ENCODE measurements around the gene MAPK7.

MAPK7 gene

DNA sequence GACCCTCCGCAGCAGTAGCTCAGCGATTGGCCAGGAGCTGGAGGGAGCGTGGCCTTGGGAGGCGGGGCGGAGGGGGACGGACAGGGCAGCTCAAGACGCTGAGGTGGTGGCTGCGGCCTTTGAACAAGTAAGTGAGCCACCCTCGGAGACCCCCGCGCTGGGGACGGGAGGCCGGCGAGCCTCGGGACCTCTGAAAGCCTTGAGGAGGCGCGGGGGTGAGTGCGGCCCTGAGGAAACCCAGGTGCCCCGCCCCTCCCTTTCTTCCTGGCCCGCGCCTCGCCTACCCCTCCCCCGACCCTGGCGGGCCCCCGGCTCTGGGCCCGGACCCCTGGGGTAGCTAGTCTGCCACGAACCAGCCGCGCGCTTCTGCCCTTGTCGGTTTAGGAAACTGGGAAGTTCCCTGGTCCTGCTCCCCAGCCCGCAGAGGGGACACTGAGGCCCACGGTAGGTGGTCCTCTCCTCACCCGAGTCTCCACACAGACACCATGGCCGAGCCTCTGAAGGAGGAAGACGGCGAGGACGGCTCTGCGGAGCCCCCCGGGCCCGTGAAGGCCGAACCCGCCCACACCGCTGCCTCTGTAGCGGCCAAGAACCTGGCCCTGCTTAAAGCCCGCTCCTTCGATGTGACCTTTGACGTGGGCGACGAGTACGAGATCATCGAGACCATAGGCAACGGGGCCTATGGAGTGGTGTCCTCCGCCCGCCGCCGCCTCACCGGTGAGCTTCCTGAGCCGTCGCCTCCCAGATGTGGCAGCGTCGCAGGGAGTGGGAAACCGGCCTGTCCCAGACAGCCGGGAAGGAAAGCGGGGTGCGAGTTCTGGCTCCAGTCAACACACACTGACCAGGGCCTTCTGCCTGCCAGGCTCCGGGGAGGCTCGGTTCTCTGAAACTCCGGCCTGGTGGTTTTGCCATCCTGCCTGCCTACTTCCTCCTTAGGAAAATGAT is at the start of gene MAPK7:
TSS of gene MAPK7 (plus strand) at position 83 of the 945 bp plus-strand sequence. CDS start at position 486, 403 bp downstream.
- DNase-seq: no peak

DNA sequence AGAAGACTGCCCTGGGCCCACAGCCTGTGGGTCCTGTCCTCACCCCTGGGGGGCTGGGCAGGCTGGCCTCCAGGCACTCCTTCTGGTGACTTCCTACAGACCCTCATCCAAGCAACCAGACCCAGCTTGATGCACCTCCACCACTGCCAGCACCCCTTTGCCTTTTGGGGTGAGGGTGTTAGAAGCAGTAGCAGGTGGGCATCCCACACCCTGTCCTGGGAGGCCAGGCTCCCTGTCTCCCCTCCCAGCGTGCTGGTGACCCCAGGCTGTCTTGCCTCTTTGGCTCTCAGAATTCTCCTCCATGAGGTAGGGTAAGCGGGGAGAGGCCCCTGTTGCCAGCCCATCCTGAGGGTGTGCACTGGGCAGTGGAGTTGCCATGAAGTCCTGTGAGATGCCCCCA is 49.2 kb upstream of the MAPK7 start:
- DNase-seq: no peak

DNA sequence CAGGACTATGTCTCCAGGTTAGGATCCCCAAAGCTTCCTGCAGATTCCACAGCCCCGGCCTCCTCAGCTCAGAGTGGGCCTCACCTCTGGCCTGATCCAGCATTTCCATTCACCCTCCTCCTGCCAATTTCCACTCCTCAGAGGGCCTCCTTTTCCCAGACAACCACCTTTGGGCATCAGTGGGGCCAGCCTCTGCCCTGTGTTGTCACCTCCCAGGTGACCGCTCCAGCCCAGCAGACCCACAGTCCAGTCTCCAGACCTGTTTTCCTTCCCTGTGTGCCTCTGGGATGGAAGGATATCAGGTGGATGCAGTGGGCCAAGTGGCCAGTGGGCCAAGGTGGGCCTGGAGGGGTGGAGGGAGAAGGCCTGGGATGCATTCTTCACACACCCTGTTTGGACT is 48.5 kb upstream of the MAPK7 start:
- no peak for DNase-seq

DNA sequence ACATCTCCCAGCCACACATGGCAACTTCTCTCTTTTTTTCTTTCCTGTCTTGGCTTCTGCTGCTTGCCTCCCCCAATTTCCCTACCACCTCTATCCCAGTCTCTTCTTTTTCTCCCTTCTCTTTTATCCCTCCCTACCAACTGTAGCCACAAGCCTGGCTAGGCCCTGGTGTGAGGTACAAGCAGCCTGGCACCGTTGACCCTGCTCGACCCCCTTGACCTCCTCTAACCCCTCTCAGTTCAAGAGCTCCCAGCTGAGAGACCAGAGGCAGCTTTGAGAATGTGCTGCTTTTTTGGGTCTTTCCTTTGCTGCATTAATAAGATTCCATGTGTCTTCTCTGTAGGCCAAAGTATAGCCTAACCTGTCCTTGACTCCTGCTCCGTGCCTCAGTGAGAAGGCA is 48.0 kb upstream of the MAPK7 start:
- DNase-seq: no peak

DNA sequence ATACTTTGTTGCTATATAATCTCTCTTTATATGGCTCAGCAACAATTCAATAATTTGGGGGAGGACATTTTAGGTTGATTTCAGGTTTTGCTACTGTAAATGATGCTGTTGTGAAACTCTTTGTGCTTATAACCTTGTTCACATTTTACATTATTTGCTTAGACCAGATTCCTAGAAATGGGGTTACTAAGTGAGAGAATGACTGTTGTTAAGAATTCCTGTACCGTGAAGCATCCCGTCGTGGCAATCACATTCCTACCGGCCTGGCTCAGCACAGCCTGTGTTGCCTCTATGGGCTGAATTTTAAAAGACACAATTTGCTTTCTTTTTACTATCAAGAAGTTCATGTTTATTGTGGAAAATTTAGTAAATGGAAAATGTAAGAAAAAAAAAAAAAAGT is 47.2 kb upstream of the MAPK7 start:
- DNase-seq: no peak

DNA sequence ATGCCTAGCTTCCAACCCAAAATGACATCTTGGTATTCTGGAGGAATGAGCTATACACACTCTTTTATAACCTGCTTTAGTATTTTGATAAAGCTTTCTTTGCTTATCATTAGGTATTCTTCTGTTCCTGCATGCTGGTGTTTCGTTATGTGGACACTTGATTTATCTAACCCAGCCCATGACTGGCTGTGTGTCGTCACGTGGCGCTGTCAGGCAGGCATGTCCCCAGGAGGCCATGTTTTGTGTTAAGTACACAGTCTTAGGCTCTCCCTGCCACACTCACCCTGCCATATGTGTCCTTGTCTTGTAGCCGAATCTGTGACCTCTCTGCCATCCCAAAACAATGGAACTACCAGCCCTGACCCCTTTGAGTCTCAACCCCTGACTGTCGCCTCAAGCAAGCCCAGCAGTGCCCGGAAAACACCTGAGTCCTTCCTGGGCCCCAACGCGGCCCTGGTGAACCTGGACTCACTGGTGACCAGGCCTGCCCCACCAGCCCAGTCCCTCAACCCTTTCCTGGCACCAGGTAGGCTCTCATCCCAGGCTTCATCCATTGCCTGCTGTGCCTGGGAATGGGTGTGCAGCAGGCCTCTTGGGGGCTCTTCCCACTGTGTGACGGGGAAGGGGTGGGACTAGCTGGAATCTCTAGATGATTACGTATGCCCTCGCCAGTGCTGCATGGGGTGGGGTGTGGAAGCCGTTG is 46.6 kb upstream of the MAPK7 start:
- DNase-seq: no peak

DNA sequence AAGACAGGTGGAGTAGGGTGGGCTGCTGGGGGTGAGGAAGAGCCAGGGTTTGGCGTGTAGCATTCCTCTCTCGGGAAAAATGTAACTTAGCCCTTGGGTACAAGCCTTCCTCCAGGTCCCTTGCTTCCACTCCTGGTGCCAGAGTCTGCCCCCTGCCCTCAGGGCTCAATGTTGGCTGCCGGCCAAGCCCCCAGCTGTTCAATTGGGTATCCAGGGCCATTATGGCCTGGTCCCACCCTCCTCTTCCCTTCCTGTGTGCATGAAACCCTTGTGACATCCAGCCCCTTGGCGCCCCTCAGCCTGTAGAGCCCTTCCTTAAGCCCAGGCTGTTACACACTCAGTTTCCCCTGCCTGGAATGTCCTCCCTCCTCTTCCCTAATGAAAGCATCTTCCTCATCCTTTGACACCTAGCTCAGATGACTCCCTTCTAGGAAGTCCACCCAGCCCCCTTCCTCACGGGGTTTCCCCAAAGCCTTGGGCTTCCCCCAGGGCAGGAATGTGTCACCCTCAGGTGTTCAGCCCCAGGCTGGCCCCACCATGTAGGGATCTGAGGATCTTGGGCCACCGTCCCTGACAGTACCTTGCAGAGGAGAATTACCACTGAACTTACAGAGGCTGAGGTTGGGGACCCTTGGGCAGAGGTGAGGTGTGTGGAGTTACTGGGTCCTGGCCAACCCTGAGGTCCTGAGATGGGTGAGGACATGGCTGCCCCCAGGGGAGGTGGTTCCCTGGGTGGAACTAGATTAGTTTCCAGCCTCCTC is 45.7 kb upstream of the MAPK7 start:
- DNase-seq: no peak

DNA sequence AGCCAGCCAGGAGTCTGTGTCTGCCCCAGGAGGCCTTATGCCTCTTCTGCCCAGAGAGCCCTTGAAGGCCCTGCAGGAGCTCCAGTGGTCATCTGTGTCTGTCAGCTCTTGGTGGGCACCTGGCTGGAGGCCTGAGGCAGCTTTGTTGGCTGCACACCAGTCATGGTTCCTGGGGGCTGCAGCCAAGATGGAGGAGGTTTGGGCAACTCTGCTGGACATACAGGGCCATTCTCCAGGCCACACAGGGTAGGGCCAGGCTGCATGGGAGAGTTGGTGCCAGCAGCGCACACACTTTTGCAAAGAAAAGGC is 45.2 kb upstream of the MAPK7 start:
- DNase-seq: no peak

DNA sequence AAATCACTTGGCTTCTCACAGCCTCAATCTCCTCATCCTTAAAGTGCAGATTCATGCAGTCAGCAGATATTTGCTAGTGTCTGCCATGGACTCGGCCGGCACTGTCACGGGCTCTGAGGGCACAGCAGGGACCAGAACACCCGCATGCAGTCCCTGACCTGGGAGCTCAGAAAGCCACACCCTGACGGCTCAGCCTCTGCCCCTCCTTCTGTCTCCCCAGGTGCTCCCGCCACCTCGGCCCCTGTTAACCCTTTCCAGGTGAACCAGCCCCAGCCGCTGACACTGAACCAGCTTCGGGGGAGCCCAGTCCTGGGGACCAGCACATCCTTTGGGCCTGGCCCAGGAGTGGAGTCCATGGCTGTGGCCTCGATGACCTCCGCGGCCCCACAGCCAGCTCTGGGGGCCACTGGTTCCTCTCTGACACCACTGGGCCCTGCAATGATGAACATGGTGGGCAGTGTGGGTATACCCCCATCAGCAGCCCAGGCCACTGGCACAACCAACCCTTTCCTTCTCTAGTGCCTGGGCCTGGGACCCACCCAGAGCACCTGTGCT is 44.5 kb upstream of the MAPK7 start:
- no peak for DNase-seq

DNA sequence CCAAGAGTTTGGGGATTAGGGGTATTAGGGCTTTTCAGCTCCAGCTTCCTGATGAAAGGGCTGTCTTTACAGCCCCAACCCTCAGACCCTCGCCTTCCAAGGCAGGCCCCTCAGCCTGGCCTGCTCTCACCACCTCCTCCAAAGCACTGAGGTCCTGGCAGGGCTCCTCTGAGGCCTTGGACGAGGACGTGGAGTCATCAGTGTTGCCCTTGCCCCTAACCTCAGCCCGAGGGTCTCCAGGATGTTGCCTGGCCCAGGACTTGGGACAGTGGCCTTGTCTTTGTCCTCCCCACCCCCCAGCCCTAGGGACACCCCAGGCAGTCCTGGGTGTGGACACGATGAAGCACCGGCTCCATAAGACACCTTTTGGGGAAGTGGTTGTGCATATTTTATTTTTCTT is 44.0 kb upstream of the MAPK7 start:
- DNase-seq: no peak

DNA sequence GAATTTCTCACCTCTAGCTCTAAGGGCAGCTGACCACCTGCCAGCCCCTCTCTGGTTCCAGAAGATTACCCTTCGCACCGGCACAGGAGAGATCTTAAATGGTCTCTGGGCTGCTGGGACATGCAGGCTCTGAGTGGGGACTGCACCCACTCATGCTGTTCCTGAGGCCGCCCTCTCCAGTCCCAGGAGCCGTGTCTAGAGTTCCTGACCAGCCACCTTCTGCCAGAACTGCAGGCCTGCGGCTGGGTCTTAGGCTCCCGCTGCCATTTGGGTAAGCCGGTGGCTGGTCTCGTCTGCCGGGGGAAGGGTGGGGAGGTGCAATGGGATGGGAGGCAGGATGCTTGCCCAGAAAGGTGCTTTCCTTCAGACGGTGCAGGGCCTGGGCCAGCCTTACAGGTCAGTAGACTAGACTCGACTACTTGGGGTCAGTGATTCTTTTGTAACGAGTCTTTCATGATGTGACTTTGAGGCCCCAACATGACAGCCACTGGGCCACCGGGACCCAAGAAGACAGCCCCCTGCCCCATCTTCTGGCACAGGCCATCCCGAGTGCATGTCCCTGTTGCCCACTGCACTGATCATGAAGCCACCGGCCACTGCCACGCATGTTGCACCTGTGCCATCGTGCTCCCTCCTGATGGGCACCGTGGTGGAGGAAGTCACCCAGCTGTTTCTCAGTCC is 42.2 kb upstream of the MAPK7 start:
- no peak for DNase-seq

DNA sequence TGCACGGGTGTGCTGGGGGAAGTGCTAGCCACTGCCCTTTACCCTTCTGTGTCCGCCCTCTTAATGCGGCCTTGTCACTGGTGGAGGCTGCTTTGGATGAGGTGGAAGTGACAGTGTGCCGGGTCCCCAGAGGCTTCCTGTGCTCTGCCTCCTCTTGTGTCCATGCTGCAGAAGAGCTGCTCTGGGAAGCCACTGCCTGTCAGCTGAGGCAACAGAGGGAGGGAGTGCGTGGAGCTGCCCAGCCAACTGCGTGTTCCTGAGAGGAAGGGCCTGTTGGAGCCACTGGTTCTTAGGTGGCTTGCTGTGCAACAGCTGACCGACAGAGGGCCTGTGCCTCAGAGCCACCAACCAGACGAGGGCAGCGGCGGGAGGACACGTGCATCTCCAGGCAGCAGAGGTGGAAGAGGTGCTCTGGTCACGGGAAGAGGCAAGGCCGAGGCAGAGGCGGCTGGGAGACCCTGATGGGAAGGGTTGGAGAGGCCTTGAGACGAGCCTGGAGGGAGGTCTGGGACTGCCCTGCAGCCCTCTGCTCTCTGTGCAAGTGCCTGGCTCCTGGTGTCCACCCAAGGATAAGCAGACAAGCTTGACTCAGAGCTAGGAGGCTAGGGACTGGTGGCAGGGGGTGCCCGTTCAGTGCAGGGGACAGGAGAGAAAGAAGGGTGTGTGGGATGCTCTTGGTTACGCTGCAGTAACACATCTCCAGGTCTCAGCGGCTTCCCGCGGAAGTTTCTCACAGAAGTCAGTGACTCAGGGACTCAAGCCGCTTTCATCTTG is 41.2 kb upstream of the MAPK7 start:
- DNase-seq: no peak

DNA sequence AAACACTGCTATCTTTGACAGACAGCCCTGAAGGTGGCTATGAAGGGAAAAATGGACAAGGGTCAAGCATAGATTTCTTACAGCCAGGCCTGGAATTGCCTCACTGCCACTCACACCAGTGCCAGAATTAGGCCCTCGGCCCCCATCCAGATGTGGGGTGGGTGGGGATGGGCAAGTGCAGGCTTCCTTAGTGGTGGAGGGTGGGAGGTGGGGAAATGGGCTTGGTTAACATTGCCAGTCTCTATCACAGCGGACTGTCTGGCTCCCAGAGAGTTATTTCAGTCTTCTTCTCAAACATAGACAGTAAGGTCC is 40.6 kb upstream of the MAPK7 start:
- no peak for DNase-seq

DNA sequence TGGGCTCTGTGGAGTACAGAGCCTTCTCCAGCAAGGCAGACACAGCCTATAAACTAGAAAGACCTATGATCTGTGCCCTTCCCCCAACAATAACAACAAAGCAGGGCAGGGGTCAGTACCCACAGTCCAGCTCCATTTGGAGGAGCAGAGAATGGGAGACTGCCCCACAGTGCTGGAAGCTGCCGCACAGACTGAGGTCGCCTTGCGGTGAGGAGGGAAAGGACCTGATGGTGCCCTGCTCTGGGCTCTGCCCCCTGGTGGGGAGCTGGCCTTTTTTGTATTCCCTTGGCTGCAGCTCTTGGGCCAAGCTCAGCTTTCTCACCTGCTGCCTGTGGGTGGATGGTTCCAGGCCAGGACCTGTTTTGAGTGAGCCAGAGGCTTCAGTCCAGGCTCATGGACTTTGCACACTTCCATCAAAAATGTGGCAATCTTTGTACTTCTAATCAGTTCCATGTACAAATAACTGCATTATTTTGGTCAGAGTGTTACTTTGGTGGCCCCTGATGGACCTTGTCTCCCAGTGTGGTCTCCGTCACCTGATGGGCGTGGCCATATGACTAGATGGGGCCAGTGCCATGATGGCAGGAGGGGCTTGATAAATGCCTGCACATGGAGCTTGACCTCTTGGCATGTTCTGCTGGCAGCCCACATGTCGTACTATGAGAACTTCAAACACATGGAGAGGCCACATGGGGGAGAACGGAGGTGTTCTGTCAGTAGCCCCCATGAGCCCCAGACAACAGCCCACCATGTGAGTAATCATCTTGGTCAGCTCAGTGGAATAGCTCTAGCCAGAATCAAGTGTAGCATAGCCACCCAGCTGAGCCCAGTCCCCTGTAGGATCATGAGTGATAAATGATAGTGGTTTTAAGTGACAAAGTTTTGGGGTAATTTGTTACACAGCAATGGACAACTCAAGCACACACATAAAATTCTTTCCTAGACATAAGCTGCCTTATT is 40.0 kb upstream of the MAPK7 start:
- peak; percentile 66 for DNase-seq

DNA sequence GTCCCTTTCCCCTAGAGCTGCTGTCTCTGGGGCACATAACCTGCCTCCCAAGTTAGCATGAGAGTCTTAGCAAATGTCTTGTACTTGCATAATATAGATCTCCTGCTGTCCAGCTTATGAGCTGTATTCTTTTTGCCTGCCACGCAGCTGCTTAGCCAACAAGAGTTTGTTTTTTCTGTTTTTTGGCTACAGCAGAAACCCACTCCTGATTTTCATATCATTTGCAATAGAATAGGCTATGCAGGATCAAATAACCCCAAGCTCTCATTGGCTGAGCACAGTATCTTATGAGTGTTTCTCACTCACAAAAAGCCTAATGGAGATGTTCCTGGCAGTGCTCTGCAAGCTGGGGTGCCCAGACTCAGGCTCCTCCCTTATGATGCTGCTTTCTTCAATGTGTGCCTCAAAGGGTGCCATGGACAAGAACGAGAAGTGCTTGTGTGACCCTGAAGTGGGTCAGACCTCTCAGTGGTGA is 38.9 kb upstream of the MAPK7 start:
- no peak for DNase-seq

DNA sequence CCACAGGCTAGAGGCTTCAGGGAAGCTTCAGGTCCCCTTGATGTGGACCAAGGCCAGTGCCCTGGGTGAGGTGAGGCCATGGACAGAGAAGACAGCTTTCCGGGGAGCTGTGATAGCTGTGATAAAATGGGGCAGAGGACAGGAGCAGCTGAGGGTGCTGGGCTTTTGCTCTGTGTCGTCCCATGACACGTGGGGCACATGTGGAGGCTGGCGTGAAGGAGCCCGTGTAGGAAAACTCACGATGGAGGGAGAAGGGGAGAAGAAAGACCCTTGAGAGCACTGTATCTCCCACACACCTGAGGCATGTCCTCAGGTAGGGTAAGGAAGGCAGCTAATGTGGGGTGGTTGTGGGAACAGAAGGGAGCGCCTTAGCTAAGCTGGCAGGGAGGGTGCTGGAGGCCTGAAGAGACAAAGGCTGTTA is 37.1 kb upstream of the MAPK7 start:
- DNase-seq: no peak

DNA sequence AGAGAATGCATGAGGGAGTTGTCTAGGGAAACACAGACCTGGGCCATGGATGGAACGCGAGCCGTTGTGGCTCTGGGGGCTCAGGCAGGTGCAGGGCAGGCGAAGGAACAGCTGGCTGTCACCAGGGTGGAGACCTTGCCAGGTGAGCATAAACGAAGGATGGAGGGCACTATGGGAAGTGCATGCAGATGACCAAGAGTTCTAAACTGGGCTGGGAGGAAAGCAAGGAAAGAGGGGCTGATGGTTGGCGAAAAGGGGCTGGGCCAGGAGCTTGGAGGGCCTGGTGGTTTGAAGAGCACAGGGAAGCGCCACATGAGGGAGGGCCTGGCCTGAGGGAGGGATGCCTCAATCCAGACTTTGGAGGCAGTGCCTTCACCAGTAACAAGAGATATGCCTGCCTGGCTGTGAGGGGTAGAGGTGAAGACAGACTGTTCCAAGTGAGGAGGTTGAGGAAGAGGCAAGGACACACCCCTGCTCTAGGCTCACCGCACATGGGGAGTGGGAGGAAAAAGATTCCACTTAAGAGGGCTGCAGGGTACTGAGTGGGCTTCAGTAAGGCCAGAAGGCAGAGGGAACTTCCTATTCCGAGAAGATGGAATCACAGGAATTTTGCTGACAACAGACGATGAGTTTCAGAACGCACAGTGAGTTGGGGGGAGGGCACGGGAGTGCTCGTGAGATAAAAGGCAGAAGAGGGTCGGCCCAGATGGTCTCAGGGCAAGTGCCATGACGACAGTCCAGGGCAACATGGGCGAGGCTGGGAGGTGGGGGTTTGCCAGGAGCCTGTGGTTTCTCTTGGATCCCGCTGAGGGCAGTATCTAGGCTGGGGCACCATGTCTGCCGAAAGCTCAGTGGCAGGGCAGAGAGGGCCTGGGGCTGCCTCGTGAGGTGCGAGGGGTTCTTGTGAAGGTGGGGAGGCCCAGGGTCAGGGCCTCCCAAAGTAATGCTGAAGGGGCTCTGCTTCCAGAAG is 36.4 kb upstream of the MAPK7 start:
- DNase-seq: no peak

DNA sequence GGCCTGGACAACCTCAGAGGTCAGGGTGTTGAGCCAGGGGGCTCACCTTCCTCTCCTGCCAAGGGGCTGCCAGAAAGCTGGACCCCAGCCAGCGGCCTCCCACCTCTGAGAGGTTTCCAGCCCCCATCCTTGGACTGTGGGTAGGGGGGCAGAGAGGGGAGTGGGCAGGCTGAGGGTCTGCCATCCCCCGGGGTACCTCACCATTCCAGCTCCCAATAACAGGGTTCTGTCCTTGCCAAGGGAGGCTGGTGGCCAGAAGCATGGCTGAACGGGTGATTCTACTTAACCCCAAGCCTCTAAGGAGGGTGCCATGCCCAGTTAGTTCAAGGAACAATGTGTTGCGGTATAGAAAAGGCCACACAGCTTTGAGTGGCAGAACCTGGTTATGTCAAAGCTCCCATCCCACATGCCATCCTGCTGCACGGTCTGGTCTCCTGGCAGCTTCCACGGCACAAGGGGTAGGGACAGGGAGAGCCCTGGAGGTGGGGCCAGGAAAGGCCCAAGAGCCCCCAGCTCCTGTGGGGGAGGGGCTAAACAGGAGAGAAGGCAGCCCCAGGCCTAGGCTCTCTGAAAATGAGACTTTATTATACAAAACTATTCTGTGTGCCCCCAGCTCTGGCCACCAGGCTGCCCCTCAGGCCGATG is 35.6 kb upstream of the MAPK7 start:
- no peak for DNase-seq

DNA sequence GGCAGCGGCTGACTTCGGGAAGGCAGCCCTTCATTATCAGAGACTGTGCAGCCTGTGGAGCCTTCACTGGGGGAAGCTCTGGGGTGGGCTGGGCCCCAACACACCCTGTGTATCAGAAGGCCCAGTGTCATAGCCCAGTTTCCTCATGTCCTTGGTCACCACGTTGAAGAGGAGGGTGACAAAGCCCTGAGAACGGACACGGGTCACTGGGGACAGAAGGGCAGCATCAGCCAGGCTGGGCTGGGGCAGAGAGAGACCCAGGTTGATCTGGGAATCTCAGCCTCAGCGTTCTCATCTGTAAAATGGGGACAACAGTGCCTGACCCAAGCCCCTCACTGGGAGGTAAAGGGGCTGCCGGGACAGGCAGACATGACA is 35.1 kb upstream of the MAPK7 start:
- DNase-seq: no peak
